Fibroblast of peridontal ligament (primary cell): ENCODE results near the gene GRP.

Experiments
- DNase-seq: peaks from one replicate; pipeline ENCODE4 v3.0.0-alpha.2; 2010; ENCODE audit errors: extremely low read depth

The GRP gene

GRCh38 chr18:59219672-59220163 is at the start of gene GRP:
GRP (plus strand) TSS chr18:59220158; CDS start chr18:59220266, 108 bp downstream.
- DNase-seq, result no peak

- no peak for DNase-seq
Observed at GRCh38 chr18:59172664-59173249, 47.2 kb upstream of the GRP start.

GRCh38 chr18:59177485-59177884 is 42.5 kb upstream of the GRP start:
- no peak for DNase-seq

GRCh38 chr18:59180150-59180845 is 39.7 kb upstream of the GRP start:
- DNase-seq, result peak; percentile 71

- DNase-seq, result peak; percentile 24
Observed at GRCh38 chr18:59182673-59183072, 37.3 kb upstream of the GRP start.

DNA sequence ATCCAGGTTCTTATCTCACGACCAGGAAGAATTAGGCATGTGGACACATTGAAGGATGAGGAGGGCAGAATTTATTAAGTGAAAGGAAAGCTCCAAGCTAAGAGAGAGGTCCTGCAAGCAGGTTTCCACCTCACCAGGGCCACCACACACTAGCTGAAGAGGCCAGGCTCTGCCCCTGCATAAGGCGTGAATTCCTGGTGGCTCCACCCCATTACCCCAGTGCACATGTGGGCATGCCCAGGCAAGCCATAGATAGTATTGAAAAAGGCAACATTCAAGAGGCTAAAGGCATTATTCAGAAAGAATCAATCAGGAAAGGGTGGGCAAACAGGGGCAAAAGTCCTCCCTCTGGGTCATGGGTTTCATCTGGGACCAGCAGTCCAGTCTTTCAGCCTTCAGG is 30.9 kb upstream of the GRP start:
- no peak for DNase-seq

DNA sequence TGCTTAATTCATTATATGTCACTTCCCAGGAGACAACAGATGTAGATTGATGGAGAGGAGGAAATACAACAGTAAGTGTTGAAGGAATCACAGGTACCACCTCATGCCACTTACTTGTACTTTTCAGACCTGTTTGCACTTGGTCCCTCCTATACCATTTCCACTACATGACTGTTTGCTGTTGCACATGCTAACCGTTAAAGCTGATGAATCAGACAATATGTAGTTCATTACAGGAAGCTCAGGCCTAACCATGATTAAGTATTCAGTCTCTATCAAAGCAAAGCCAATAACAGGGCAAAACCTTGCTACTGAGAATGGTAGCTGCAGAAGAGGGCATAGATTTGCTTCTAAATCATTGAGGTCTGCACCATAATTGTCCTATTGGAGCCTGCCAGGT is 30.2 kb upstream of the GRP start:
- DNase-seq, result peak; percentile 14

- no peak for DNase-seq
Observed at GRCh38 chr18:59196161-59196725, 23.7 kb upstream of the GRP start.

DNA sequence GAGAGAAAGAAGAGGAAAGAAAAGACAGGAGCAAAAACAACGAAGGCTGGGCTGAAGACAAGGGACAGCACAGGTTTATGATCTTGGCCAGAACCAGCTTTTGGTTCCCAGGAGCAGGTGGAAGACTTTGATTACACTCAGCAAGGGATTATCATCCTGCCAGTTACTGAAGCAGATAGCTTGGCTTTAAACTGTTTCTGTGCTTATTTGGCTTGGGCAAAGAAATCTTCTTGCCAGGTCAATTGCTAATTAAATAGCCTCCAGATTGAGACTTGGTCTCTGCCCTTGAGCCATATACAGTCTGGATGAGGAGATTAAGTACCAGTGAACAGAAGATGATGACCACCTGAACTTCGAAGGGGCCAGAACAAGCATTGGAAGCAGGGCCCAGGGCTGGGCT is 22.3 kb upstream of the GRP start:
- DNase-seq, result no peak

DNA sequence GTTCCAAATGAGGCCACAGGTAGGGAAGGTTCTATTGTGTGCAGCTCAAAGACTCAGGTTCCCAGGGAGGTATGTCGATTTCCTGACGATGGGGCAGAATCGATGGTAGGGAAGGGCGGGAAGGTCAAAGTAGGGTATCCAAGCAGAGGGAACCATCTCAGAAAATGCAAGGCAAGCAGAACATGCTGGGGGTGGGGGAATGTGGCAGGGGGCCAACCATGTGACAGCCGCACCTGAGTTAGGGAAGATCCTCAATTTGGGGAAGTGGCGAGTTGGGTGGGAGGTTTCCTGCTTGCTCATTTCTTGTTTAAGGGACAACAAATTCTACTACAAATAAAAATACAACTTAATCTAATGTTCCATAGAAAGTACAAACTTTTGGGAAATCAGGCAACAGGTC is 21.7 kb upstream of the GRP start:
- no peak for DNase-seq

- peak; percentile 5 for DNase-seq
Observed at GRCh38 chr18:59200787-59201186, 19.2 kb upstream of the GRP start.

DNA sequence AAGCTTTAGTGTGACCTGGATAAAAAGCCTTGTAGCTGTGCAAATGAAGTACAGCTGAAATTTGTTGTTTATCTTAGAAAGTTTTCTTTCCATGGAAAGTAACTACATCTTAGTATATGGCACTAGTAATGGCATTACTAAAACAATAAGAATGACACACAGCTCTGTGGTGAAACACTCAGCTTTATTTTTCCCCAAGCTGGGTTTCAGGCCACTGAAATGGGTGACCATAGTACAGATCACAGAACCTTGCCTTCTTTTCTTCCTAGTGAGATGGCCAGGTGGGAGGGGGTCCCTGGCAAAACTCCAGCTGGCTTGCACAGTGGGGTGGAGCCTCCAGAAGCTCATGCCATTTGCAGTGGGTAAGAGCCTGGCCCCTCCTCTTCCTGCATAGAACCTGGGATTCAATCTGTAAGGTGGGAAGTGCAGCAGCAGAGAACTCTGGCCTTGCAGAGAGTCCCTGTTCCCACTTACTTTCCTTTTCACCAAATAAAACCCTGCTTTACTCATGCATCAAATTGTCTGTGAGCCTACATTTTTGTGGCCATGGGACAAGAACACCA is 17.6 kb upstream of the GRP start:
- no peak for DNase-seq

DNA sequence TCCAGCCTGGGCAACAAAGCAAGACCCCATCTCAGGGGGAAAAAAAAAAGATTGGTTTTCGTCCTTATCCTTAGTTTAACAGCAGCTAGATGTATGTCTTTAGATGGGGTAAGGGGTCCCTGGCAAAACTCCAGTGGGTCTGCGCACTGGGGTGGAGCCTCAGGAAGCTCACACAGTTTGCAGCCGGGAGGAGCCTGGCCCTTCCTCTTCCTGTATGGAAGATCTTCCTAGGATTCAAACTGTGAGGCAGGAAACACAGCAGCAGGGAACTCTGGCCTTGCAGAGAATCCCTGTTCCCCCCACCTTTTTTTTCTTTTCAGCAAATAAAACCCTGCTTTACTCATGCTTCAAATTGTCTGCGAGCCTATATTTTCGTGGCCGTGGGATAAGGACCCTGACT is 12.5 kb upstream of the GRP start:
- no peak for DNase-seq

GRCh38 chr18:59208602-59209125 is 11.3 kb upstream of the GRP start:
- DNase-seq, result no peak

GRCh38 chr18:59210299-59210698 is 9.7 kb upstream of the GRP start:
- DNase-seq, result no peak

DNA sequence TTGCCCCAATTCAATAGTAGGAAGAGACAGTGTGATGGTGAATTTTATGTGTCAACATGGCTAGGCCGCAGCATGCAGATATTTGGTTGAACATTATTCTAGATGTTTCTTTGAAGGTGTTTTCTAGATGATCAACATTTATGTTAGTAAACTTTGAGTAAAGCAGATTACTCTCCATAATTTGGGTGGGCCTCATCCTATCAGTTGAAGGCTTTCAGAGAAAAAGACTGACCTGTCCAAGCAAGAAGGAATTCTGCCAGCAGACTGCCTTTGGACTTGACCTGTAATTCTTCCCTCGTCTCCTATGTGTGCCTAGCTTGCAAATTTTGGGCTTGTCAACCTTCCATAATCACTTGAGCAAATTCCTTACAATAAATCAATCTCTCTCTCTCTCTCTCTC is 8.3 kb upstream of the GRP start:
- no peak for DNase-seq

DNA sequence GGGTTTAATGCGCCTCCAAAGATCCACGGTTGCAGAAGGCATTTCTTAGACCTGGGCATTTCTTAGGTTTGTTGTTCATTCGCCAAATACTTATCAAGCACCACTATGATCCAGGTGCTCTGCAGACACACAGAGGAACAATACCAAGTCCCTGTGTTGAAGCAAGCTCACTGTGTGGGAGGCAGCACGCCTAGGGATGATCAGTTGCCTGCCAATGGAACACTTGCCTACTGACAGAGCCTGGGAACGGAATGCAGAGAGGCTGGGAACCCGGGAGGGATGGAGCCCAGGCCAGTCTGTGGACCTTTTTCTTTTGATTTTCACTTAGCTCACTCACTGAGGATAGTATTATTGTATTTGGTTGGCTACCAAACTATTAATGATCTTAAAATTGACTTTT is 1.9 kb upstream of the GRP start:
- no peak for DNase-seq

- DNase-seq, result no peak
Observed at GRCh38 chr18:59220164-59220783, 316 bp downstream of the GRP start.

GRCh38 chr18:59220784-59221765 is 1.1 kb downstream of the GRP start:
- no peak for DNase-seq

GRCh38 chr18:59222341-59222740 is 2.4 kb downstream of the GRP start:
- no peak for DNase-seq

- DNase-seq, result peak; percentile 68
Observed at GRCh38 chr18:59228351-59228750, 8.4 kb downstream of the GRP start.
